Subcutaneous adipose tissue (tissue), 4 donors: Measurements from ENCODE around the gene HIPK2. TPM values are rescaled to one million over a fixed set of nuclear protein-coding genes. Genes with fewer than 3 reads are reported as not detected.

Experiments used
- CTCF ChIP-seq: fragments of 450-650 bp; IDR thresholded peaks from one replicate; pipeline ENCODE4 v1.5.1; 2016; ENCODE audit warnings: low read depth, mild to moderate bottlenecking, control low read depth, antibody characterized with exemption, moderate library complexity
- total RNA-seq, 4 donors: library from RNA; depleted of rRNA; stranded (reverse); fragments of >200 nt; gene quantifications; one replicate each; pipeline ENCODE4 v1.1.0, GENCODE V29; 2016

The HIPK2 gene
- total RNA-seq, 4 donors from 2014 or later = 30.4 to 89.8 (median 60.9) TPM

- TF ChIP-seq CTCF = no peak
These were observed 238.7 kb downstream of the HIPK2 start for GRCh38 chr7:139538881-139539635.

GRCh38 chr7:139536152-139536551 is 241.6 kb downstream of the HIPK2 start:
- no peak for TF ChIP-seq CTCF

- no peak for TF ChIP-seq CTCF
These were observed 242.7 kb downstream of the HIPK2 start for GRCh38 chr7:139534966-139535651.

- TF ChIP-seq CTCF = no peak
These were observed 243.7 kb downstream of the HIPK2 start for GRCh38 chr7:139534096-139534495.

GRCh38 chr7:139532636-139533155 is 245.1 kb downstream of the HIPK2 start:
- TF ChIP-seq CTCF = no peak

- TF ChIP-seq CTCF = no peak
These were observed 246.7 kb downstream of the HIPK2 start for GRCh38 chr7:139531094-139531493.
